Measurements from ENCODE around the gene C5orf52.
A peak's percentile ranks its signal among the peaks of the same experiment; 100 is the strongest.
"Not testable (repeated sequence)": the region's sequence is repeated elsewhere in the genome, so short reads cannot be mapped to it uniquely, and the experiment has no call there.

The C5orf52 gene

DNA sequence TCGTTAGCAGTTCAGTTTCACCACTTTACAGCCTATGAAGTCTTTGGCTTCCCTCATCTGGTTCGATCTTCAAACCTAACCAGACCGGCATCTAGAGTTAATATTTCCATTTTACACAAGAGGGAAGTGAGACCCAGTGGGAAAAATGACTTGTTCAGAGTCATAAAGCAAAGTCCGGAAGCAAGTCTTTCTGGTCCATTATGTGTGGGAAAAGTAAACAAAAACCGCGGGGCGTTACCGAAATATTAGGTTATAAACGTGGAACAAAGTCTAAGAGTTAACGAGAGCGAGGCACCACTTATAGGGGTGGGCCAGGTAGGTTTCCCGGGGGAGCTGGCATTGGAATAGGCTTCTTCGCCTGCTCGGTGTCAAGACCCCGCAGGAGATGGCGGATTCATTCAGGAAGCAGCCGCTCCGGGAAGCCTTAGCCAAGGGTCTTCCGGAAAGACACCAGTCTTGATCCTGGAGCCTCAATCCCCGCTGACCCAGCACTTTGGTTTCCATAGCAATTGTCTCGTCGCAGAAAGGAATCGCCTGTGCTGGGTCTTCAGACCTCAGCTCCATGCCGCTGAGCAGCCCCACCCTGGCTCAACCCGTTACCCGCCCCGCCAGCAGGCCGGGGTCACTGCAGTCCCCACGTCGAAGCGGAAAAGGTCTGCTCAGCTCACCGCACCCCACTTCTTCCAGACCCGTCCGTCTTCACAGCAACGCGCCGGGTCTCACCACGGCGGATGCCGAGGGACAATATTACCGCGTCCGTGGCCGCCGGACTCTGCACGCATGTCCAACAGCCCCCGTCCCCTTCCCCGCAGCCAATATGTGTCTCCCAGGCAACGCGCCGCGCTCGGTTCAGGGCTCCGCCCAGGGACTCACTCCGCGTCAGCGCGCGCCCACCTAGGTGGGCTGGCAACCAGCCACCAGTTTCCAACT lies at the start of gene C5orf52:
Gene C5orf52 (plus strand): TSS at position 872 of the 930 bp plus-strand sequence. CDS start 82 bp downstream, outside the sequence.
- DNase-seq = peak; percentile 1

DNA sequence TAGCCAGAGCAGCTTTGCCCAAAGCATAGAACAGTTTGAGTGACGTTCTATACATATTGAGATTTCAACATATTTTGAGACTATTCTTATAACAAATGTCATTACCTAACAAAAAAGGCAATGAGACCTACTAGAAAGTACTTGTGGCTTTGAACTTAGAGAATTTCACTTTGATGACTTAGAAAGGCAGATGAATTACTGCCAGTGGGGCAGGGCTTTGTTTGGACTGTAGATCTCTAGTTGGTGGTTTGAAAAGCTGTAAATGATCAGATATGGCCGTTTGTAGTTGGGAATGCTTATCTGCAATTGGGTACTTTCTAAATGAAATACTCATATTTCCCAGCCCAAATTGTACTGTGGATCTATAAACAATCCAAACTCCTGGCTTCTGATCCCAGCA lies 47.2 kb upstream of the C5orf52 start:
- DNase-seq = no peak

GRCh38 chr5:157626831-157627230 lies 44.5 kb upstream of the C5orf52 start:
- DNase-seq = no peak

DNA sequence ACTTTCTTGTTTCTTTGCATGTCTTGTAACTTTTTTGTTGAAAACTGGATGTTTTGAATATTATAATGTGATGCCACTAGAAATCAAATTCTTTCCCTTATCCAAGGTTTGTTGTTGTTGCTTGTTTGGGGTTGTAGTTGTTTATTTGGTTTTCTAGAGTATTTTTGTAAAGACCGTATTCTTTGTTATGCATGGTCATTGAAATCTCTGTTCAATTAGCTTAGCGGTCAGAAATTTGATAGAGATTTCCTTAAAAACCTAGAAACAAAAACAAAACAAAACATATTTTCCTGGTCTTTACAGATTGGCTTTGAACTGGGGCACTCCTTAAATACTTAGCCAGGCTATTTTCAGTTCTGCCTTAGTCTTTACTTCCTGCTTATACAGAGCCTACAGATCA lies 41.0 kb upstream of the C5orf52 start:
- DNase-seq = no peak

DNA sequence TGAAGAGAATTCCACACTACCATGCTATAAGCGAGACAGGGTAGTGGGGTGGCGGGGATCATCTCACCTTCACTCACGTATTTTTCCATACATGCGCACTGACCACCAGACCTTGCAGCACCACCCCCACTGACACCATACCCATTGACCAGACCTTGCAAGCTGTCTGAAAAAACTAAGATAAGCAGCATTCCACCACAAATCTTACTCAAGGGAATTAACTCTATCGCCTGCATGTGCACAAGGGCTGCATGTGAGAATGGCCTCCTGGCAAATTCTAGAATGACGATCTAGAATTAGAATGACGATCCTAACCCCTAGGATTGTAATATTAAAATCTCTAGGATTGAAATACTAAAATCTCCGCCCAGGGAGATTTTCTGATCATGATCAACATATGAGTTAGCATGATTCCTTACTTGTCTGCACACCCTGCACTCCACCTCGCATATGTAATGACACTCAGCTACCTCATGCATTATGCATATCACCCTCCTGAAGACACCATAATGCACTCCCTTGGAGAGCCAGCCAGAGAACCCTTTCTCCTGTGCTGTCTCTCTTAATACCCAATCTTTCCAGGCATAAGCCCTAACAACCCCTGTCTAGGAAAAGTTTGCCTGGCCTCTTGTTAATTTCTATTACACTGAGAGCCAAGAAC lies 30.8 kb upstream of the C5orf52 start:
- no peak for DNase-seq

DNA sequence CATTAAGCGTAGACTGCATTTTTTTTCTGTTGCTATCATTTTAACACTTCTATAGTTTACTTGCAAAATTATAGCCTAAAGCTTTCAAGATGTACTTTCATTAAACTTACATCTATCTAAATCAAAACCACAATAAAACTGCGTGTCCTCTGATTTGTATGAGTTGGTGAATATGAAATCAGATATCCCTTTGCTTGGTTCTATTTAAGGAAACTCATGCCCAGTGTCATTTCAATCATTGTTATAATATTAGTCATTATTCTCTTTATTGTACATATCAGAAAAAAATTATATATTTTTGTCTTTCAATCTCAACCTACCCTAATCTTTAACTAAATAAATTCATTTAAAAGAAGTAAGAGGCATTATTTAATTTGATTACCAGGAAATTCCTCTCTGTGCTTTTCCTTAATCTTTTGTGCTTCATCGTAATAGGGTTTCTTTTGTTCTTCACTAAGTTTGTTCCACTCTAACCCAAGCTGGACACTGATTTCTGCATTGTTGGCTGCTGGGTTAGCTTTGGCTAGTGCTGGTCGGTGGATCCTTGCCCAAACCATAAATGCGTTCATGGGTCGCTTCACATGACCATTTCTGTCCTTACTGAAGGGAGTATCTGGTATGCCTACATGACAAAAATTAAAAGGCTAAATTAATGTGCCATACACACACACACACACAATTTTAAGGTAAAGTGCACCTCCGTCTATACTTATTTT lies 22.9 kb upstream of the C5orf52 start:
- no peak for DNase-seq

GRCh38 chr5:157649101-157649500 lies 22.2 kb upstream of the C5orf52 start:
- no peak for DNase-seq

GRCh38 chr5:157650991-157651611 lies 20.2 kb upstream of the C5orf52 start:
- no peak for DNase-seq

DNA sequence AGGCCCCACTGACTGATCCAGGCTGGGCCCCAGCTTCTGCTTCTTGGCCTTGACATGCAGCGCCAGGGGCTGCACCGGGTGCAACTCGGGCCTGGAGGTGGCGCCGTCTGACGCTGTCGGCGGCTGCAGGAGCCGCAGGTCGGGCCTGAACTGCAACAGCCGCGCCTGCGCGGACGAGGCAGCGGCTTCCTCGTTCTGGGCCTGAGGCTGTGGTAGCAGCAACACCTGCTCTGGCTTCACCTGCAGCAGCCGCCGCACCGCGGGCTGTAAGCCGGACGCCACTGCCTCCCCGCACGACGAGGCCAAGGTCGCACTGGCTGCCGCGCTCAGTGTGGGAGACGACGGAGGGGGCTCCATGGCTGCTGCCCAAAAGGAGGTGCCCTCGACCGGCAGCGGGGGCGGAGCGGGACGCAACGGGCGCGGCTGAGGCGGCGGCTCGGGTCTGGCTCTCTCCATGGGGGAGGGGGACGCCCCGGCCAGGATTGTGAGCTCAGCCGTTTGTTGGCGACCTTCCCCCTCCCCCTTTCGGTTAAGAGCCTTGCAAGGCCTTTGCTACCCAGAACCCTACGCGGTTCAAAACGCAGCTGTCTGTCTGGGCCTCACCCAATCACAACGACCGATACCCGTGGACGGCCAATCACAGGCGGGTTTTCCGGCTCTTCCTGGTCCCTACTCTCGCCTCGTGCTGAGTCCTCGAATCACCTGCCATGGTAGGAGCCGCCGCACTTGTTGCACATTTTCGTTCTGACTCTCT lies 19.5 kb upstream of the C5orf52 start:
- no peak for DNase-seq

DNA sequence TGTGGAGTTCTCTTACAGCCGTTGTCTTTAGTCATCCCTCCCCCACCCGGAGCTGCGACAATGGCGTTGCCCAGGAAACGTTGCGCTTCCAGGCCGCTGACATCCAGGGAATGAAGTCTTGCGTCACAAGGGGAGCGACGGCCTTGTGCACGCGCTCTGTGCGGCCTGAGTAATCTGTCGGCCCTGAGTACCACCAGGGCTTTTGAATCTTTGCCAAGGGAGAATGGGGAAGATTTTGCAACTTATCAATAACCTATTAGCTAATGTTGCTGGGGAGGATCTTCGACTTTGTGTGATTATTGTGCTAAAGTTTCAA lies 19.0 kb upstream of the C5orf52 start, which contains the start of gene SOX30:
Gene SOX30 (minus strand): TSS at position 62 of the 316 bp plus-strand sequence. CDS start 360 bp downstream, outside the sequence.
- no peak for DNase-seq

DNA sequence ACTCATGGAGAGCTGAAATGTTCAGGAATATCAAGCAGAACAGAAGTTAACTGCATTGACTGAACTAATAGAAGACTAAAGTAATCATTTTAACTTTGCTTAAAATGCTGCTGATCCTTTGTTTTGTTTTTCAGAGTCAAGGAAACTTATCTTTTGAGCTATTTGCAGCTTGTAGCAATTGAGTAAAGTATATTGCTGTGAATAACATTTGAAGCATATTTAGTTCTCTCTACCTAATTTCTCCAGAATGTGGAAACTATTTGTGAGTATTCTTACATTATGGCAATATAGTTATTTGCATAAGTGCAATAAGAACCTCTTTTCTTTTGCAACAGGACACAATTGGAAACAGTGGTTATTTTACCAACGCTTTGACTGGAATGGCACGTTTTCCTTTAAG lies 13.8 kb upstream of the C5orf52 start:
- no peak for DNase-seq

DNA sequence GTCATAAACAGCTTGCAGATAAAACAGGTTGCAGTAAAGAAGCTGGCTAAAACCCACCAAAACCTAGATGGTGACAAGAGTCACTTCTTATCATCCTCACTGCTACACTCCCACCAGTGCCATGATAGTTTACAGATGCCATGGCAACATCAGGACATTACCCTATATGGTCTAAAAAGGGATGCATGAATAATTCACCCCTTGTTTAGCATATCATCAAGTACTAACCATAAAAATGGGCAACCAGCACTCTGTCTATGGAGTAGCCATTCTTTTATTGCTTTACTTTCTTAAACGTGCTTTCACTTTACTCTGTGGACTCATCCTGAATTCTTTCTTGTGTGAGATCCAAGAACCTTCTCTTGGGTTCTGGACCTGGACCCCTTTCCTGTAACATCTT lies 12.4 kb upstream of the C5orf52 start:
- DNase-seq = no peak

- no peak for DNase-seq
Observed at GRCh38 chr5:157659868-157660660, 11.3 kb upstream of the C5orf52 start.

GRCh38 chr5:157665467-157666070 lies 5.8 kb upstream of the C5orf52 start:
- no peak for DNase-seq

- no peak for DNase-seq
Observed at GRCh38 chr5:157668356-157668755, 3.0 kb upstream of the C5orf52 start.

DNA sequence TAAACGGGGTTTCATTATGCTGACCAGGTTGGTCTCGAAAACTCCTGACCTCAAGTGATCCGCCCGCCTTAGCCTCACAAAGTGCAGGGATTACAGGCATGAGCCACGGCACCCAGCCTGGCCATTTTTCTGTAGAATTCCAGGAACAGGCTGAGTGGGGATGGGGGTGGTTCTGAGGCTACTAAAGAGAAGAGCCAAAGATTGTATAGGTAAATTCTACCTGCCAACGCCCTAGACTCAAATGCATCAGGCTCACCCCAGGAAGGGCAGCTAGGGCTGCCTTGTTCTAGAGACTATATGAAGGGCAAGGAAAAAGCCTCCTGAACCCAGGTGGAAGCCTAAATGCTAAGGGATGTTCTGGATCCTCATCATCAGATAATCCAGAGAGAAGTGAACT lies 1.6 kb upstream of the C5orf52 start:
- no peak for DNase-seq

DNA sequence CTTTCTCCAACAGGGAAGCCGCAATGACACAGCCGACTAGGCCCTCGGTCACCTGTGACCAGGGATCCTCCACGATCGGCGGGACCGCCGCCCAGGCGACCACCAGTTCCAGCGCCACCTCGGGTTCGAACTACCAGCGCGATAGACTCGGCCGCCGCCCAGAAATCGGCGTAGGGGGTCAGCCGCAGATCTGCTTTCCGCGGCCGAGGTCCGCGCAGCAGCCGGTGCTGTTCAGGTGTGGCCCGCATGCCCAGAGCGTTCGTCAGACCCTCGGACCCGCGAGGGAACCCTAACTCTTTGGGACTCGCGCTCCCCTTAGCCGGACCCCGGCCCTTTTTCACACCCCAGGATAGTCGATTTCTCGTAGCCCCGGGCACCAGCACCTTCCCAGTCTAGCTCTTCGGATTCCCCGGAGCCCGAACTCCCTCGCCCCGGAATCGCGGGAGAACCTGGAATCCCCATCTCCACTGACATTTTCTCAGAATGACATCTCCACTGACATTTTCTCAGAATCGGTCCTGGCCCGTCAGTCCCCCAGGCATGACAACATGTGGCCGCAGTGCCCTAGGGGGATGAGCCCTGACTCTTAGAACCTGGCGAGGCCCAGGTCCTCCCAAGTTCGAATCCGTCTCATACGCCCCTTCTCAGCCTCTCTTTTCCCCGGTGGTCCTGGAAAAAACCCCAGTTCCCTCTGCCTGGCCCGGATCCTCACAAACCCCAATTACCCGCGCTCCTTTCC lies 428 bp downstream of the C5orf52 start:
- DNase-seq = no peak

GRCh38 chr5:157672976-157673375 lies 1.6 kb downstream of the C5orf52 start:
- no peak for DNase-seq

- DNase-seq = not testable (repeated sequence)
Observed at GRCh38 chr5:157674351-157674750, 3.0 kb downstream of the C5orf52 start.

DNA sequence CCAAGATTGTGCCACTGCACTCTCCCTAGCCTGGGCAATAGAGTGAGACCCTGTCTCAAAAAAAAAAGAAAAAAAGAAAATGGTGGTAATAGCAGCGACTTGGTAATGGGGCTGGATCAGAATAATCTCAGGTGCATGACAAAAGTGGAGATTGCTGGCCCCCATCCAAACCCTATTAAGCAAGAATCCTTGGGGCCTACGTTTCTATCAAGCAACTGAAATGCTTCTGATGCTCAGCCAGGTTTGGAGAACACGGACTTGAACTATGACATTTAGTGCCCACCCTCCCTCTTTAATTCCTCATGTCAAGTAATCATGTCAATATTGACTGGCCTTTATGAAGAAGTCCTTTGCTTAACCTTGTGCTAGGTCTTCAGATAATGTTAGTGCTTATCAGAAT lies 6.6 kb downstream of the C5orf52 start:
- no peak for DNase-seq

All from DMS79 treated with DMSO at 0.1 percent for 48 hours (cell line).